ENCODE results near the gene TAT.

The TAT gene

GRCh38 chr16:71537643-71538042, 39.2 kb downstream of the TAT start:
- peak; percentile 10 to 13 for DNase-seq (ENCODE audit: low read depth in 2 of 2)

- DNase-seq (ENCODE audit: low read depth in 2 of 2) = no peak
Observed at GRCh38 chr16:71536752-71537499, 40.0 kb downstream of the TAT start.

GRCh38 chr16:71532366-71532765, 44.5 kb downstream of the TAT start:
- DNase-seq (ENCODE audit: low read depth in 2 of 2) = no peak

- DNase-seq (ENCODE audit: low read depth in 2 of 2) = no peak
Observed at GRCh38 chr16:71528863-71529262, 48.0 kb downstream of the TAT start.

- DNase-seq (ENCODE audit: low read depth in 2 of 2) = no peak
Observed at GRCh38 chr16:71528257-71528656, 48.6 kb downstream of the TAT start.

GRCh38 chr16:71526111-71526631, 50.7 kb downstream of the TAT start, which contains the start of gene CHST4:
TSS of gene CHST4 (plus strand) at chr16:71526426. CDS start at chr16:71536678, 10,252 bp downstream.
- DNase-seq (ENCODE audit: low read depth in 2 of 2) = no peak

GRCh38 chr16:71524566-71525553, 52.0 kb downstream of the TAT start:
- no peak for DNase-seq (ENCODE audit: low read depth in 2 of 2)

GRCh38 chr16:71520550-71520949, 56.3 kb downstream of the TAT start:
- DNase-seq (ENCODE audit: low read depth in 2 of 2) = no peak

Measured in stimulated activated CD8-positive, alpha-beta memory T cell treated with anti-CD3 and anti-CD28 coated beads, Interleukin-2, amount 100 ng/mL, for 48 hours (primary cell).